GM18526 (cell line): ENCODE measurements around the gene KIF21A.

Source experiments
- POLR2A ChIP-seq: IDR thresholded peaks from 3 replicates; pipeline ENCODE4 v1.6.1; 2011; ENCODE audit not compliant: insufficient read length; ENCODE audit errors: extremely low read depth

KIF21A gene

DNA sequence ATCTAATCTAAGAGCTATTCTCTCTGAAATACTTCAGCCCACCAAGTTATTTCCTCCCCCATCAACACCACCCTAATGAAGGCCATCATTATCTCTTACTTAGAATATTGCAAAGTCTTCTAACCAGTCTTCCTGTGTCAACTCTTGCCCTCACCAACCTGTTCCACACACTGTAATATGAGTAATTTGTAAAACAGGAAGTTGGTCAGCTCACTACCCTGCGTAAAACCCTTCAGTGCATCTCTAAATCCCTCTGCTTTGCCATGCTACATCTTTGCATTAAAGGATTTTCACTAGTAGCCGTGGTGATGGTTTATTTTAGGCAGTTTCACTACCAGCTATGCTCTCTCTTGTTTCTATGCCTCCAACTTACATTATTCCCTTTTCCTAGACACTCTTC, 70.0 kb downstream of the KIF21A start:
- no peak for TF ChIP-seq POLR2A

DNA sequence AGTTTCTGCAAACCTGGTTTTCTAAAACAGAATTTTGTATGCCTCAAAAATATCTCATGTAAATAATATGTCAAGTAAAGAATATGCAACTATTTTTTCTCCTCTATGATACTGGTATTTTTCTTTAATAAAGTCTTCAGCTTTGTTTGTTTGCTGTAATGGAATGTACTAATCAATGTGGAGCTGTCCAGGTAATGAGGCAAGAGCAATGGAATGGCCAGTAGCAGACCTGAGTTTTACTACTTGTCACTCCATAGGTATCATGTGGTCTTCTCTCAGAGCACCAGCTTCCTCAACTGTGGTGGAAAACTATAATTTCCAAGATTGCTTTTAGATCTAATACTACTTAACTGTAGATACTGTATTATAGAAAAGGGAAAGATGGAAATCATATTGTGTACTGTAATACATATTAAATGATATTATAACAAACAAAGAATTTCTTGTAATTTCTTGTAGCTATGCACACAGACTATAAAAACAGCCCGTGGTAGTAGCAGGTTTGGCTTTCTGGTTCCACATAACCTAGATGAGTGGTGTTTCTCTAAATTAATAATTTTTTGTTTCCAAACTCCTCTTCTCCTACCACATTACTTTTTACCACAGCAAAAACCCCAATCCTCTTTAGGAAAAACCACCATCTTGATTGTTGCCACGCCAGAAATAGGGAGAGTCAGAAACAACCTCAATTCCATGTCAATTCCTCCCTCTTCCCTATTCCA, 70.6 kb downstream of the KIF21A start:
- no peak for TF ChIP-seq POLR2A

DNA sequence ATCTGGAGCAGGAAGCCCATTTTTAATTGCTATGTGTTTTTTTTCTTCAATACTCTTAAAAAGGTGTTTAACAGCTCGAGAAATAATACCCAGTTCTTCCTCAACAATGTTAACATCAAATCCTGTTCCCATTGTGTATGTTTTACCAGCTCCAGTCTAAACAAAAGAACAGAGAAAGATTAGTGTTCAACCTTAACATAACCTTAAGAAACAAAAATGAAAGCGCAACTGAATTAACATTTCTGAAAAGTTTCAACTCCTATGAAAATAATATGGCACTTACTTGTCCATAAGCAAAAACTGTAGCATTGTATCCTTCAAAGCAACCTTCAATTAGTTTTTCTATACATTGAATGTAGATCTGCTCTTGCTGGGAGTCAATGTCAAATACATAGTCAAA, 73.2 kb downstream of the KIF21A start:
- TF ChIP-seq POLR2A = no peak

DNA sequence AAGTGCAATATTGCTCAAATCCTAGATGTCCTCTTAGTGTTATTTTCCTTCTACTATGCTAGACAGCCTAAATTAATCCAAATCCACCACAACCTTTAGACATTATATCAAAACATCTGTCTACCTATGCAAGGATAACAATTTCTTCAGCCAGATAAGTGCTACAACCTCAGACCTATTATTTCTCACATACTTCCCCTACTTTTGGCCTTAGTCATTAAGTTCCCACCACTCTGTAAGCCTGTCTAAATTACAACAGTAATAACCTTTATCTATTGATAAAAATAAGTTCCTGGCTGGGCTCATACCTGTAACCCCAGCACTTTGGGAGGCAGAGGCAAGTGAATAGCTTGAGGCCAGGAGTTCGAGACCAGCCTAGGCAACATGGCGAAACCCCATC, 74.0 kb downstream of the KIF21A start:
- no peak for TF ChIP-seq POLR2A

DNA sequence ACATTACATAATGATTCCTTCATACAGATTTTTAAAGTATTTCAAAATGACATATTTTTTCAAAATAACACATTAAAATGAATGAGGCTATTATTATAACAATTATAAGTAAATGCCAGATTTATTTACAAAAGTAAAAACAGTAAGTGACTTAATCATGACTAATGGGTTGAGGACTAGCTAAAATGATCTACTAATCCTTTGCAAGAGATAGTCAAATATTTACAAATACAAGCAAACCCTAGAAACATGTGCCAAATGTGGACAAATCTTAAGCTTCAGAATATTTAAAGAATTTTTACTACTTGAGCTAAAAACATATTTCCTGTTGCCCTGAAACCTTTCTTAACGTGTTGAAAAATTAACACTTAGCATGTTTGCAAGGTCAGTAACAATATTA, 74.8 kb downstream of the KIF21A start:
- no peak for TF ChIP-seq POLR2A

DNA sequence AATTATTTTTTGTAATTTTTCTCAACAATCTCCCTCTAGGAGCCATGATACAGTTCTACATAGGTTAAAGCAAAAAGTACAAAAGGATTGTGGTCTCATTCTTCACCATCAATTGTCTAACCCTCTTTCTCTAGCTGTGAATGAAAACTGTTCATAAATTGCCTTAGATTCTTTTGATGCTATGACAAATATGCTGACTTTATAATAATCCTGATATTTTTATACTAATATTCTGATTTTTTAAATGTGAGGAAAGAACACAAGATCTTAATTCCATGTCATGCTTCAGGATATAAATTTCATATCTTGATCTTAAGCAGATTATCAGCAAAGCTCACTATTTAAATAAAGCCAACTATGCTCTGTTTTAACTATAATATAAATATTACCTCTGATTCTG, 75.4 kb downstream of the KIF21A start:
- no peak for TF ChIP-seq POLR2A

DNA sequence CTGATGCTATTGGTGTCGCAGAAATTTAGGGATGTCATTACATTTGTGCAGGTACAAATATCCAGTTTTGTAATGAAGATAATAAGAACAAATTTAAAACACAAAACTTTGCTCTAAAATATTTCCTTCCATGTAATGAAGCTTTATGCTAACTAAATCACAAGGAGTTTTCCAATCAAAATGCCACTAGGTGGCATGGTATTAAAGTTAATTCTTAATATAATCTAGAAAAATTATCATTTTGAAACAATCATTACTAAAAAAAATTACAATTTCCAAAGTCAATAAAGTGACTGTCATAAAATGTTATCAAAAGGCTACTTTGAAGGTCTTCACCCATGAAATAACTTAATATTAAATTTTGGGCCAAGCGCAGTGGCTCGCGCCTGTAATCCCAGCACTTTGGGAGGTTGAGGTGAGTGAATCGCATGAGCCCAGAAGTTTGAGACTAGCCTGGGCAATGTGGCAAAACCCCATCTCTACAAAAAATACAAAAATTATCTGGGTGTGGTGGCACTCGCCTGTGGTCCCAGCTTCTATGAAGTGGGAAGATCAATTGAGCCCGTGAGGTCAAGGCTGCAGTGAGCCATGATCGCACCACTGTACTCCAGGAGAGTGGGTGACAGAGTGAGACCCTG, 77.4 kb downstream of the KIF21A start:
- no peak for TF ChIP-seq POLR2A

DNA sequence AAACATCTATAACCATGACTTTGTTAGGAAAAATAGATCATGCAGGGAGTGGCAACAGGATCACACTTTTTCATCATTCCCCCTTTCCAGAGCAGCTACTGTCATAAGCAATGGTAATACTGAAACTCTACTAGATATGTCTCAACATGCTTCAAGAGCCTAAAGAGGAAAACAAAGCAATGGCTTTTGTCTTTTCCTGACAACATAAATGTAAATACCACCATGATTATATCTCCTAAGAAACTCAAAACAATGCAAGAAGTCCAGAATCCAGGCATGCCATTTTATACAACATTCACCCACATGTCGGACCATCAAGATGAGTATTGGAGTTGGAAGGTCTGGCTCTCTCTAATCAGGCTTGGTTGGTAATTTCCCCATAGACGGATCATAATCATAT, 78.7 kb downstream of the KIF21A start:
- no peak for TF ChIP-seq POLR2A

DNA sequence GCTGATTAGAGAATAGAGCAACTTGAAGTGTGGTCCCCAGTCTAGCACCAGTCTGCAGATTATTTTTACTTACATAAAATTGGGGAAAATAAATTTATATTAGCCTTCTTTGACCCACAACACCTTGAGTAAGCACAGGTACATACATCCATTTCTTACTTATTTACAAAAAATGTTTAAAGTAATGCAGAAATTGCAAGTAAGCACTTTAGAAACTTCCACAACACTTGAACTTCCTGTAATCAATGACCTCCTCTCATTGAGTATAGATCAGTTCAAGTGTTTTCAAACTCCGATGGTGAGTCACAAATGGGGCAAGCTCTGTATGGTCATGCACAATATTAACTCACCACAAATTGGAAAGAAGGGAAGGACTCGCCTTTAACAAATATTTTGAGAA, 83.3 kb downstream of the KIF21A start:
- TF ChIP-seq POLR2A = no peak

DNA sequence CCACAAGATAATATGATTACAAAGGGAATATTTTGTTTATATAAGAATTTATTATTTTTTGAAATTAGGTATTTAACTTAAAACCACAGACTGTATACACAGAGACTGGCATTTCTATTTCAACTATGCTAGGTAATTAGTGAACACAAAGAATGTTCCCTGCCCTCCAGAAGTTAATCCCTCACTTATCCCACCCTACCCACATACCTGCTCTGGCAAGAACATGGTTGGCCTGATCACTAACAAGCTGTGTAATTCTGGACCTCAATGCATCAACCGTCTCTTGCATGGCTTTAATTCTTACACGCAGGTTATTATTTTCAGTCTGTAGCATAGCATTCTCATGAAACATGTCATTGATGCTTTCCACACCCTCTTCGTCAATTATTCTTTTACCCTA, 85.9 kb downstream of the KIF21A start:
- TF ChIP-seq POLR2A = no peak

DNA sequence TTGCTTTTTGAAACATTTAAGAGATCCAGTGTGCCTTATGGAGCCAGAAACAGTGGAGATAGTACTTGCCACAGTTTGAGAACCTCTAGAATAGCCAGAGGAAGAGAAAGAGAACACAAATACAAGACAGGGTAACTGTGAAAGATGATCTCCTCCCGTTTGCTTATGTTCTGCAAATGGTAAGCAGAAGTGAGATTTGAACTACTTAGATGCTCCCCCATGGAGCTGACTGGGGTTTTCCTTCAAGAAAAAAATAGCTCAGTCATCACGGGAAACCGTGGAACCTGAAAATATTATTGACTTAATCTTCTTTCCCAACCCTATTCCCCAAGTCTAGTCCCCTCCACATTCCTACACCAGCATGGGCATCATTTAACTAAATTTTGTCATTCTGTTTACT, 87.1 kb downstream of the KIF21A start:
- TF ChIP-seq POLR2A = no peak

DNA sequence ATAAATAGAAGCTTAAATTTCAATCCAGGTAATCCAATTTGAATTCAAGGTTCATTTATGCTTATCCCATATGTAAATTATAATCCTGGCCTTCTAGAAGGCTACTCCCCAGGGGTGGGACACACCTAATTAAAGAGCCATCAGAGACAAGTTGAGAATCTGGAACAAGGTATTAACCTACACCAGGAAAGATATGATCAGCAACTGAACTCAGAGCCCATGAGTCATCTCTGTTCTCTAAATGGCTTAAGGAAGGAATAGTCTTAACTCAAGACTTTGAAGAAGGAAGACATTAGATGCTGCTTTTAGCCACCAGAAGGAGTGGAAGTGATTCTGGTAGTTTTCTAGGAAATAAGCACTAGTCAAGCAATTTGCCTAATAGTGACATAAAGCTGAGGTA, 88.0 kb downstream of the KIF21A start:
- TF ChIP-seq POLR2A = no peak

DNA sequence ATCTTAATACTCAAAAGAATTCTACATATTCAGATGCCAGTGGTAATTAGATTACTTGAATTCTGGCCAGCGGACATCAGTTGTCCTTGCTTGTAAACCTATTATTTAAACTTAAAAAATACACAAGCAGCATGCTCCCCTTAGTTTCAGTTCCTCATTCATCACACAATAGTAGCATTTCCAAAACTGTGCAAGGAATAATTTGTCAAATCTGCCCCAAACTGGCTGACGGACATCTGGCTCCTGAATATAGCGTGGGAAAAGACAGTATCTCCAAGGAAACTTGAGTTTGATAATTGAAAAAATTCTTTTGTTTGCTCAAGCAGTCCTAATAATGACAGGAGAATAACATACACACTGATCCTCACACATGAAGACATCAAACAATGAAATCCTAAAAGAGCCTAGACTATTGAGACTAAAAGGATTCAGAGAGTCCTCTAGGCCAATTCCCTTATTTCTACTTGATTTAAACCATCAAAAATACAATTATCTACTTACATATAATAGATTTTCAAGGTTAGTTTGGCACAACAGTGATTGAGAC, 90.4 kb downstream of the KIF21A start:
- TF ChIP-seq POLR2A = no peak

DNA sequence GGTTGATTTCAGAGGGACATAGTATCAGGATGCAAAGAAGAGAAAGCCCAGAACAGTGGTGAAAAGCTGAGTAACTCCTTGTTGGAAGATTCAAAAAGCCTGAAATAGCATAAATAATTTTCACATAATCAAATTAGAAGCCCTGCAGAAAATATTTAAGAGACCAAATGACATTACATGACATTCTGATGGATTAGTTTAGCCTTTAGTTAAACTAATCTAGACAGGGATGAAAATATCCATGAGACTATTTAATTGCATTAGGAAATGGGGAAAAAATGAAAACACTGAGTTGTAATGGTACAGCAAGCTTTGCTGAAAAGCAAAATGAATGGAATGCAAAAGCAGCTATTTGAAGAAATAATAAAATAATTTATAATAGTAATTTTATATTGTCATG, 91.8 kb downstream of the KIF21A start:
- TF ChIP-seq POLR2A = no peak

DNA sequence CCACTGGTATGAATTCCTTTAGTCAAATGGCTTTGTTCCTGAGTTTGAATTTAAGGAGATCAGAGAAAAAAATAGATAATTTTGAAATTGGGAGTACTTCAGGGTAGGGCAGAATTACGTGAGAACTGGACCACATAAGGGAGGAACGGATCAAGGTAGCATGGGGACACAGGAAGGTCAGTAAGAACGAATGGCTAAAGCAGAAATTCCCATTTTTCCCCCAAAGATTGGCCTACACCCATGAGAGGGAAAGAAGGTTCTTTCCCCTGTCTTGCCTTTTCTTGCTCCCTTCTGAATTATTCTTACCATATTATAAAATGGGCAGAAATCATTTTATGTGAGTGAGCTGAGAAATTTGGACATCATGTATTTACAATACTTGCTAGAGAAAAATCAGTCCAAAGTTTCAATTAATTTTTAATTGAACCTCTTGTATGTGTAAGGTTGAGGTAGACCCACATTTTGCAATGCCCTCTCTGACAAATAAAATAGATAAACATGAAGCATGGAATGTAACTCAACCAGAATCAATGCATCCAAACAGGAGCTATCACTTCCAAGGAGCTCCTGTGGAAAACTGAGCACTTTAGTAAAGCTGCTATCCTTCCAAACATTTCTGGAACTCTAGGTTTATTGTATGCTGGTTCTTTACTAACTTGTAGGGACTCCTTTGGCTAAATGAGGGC, 93.8 kb downstream of the KIF21A start:
- no peak for TF ChIP-seq POLR2A

DNA sequence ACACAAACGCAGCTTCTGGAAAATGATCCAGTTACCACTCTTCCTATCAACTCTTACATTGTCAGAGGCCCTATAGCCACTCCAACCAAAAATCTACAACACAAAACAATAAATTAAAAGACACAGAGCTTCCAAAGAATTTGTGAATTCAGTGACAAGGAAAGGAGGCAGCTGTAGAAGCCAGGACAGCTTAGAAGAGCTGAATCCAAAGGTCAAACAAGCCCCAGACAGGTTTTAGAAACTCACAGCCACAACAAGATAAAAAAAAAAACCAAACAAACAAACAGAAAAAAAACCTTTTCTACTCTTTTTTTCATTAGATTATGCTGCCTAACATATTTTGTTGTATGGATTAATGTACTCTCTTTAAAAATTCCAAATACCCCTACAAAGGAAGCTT, 94.4 kb downstream of the KIF21A start:
- TF ChIP-seq POLR2A = no peak
